ENCODE data around the gene CD52.

Gene CD52

GRCh38 chr1:26274801-26275425 is 42.8 kb upstream of the CD52 start:
- H3K36me3 ChIP-seq (ENCODE audit: insufficient read depth, low read length) = peaks cover 68% of the 10 kb centered on the region
- no peak overlapping the region for H3K9ac ChIP-seq (ENCODE audit: low read length)
- peaks cover 11% of the 10 kb centered on the region for H3K4me1 ChIP-seq (ENCODE audit: insufficient read depth, low read length, severe bottlenecking)
- H3K4me3 ChIP-seq (ENCODE audit: low read depth, low read length, poor library complexity, severe bottlenecking) = no peak overlapping the region
- H2AFZ ChIP-seq (ENCODE audit: low read length) = no peak overlapping the region
- no peaks in the 10 kb centered on the region for H3K27me3 ChIP-seq (ENCODE audit: insufficient read depth, low read length)
- no peak overlapping the region for H3K4me2 ChIP-seq (ENCODE audit: low read length)
- no peaks in the 10 kb centered on the region for H4K20me1 ChIP-seq (ENCODE audit: insufficient read depth, low read length)
- H3F3A ChIP-seq (ENCODE audit: insufficient read depth, low read length) = 0 out of 2 replicates have a peak, but pooled peaks cover 7% of the 10 kb centered on the region
- TF ChIP-seq EZH2 (IDR thresholded peaks at IDR 0.05; ENCODE audit: borderline replicate concordance, low read length) (no peak), CTCF (IDR thresholded peaks at IDR 0.05; ENCODE audit: low read length) (no peak)
- H3K9me3 ChIP-seq (ENCODE audit: low read length) = no peaks in the 10 kb centered on the region
- H3K9me2 ChIP-seq (ENCODE audit: low read depth, low read length) = no peaks in the 10 kb centered on the region
- no peaks in the 10 kb centered on the region for H3K79me2 ChIP-seq (ENCODE audit: insufficient read depth, low read length)
- H3K27ac ChIP-seq (ENCODE audit: low read depth, low read length, poor library complexity, severe bottlenecking) = peak overlapping the region; percentile 30

GRCh38 chr1:26275580-26276431 is 42.0 kb upstream of the CD52 start:
- Histone ChIP-seq H3K4me3 (ENCODE audit: low read depth, low read length, poor library complexity, severe bottlenecking) (no peak overlapping the region), H3K9me3 (ENCODE audit: low read length) (no peaks in the 10 kb centered on the region), H2AFZ (ENCODE audit: low read length) (no peak overlapping the region), H3K79me2 (ENCODE audit: insufficient read depth, low read length) (no peaks in the 10 kb centered on the region), H3K36me3 (ENCODE audit: insufficient read depth, low read length) (peaks cover 59% of the 10 kb centered on the region), H3F3A (ENCODE audit: insufficient read depth, low read length) (0 out of 2 replicates have a peak, but pooled peaks cover 7% of the 10 kb centered on the region), H3K27ac (ENCODE audit: low read depth, low read length, poor library complexity, severe bottlenecking) (no peak overlapping the region), H3K4me1 (ENCODE audit: insufficient read depth, low read length, severe bottlenecking) (peaks cover 18% of the 10 kb centered on the region), H3K9ac (ENCODE audit: low read length) (no peak overlapping the region), H4K20me1 (ENCODE audit: insufficient read depth, low read length) (no peaks in the 10 kb centered on the region), H3K27me3 (ENCODE audit: insufficient read depth, low read length) (no peaks in the 10 kb centered on the region), H3K9me2 (ENCODE audit: low read depth, low read length) (no peaks in the 10 kb centered on the region), H3K4me2 (ENCODE audit: low read length) (no peak overlapping the region)
- peak; percentile 81 for TF ChIP-seq CTCF (IDR thresholded peaks at IDR 0.05; ENCODE audit: low read length)
- no peak for TF ChIP-seq EZH2 (IDR thresholded peaks at IDR 0.05; ENCODE audit: borderline replicate concordance, low read length)

GRCh38 chr1:26276432-26276838 is 41.3 kb upstream of the CD52 start:
- H3K4me1 ChIP-seq (ENCODE audit: insufficient read depth, low read length, severe bottlenecking) = peaks cover 24% of the 10 kb centered on the region
- no peaks in the 10 kb centered on the region for H3K9me3 ChIP-seq (ENCODE audit: low read length)
- H4K20me1 ChIP-seq (ENCODE audit: insufficient read depth, low read length) = no peaks in the 10 kb centered on the region
- TF ChIP-seq EZH2 (IDR thresholded peaks at IDR 0.05; ENCODE audit: borderline replicate concordance, low read length) = no peak
- no peak for TF ChIP-seq CTCF (IDR thresholded peaks at IDR 0.05; ENCODE audit: low read length)
- no peaks in the 10 kb centered on the region for H3K79me2 ChIP-seq (ENCODE audit: insufficient read depth, low read length)
- H3K9me2 ChIP-seq (ENCODE audit: low read depth, low read length) = no peaks in the 10 kb centered on the region
- H3K9ac ChIP-seq (ENCODE audit: low read length) = no peak overlapping the region
- H3K4me3 ChIP-seq (ENCODE audit: low read depth, low read length, poor library complexity, severe bottlenecking) = no peak overlapping the region
- H3K36me3 ChIP-seq (ENCODE audit: insufficient read depth, low read length) = peaks cover 58% of the 10 kb centered on the region
- H3K27me3 ChIP-seq (ENCODE audit: insufficient read depth, low read length) = no peaks in the 10 kb centered on the region
- H3F3A ChIP-seq (ENCODE audit: insufficient read depth, low read length) = 0 out of 2 replicates have a peak, but pooled peaks cover 10% of the 10 kb centered on the region
- H3K27ac ChIP-seq (ENCODE audit: low read depth, low read length, poor library complexity, severe bottlenecking) = no peak overlapping the region
- H3K4me2 ChIP-seq (ENCODE audit: low read length) = no peak overlapping the region
- H2AFZ ChIP-seq (ENCODE audit: low read length) = no peak overlapping the region
